ENCODE data around the gene PIPOX. TPM values are rescaled to one million over a fixed set of nuclear protein-coding genes. Genes with fewer than 3 reads are reported as not detected.

PIPOX gene
- total RNA-seq, 1 donor from 2014 or later: 3.8 TPM

DNA sequence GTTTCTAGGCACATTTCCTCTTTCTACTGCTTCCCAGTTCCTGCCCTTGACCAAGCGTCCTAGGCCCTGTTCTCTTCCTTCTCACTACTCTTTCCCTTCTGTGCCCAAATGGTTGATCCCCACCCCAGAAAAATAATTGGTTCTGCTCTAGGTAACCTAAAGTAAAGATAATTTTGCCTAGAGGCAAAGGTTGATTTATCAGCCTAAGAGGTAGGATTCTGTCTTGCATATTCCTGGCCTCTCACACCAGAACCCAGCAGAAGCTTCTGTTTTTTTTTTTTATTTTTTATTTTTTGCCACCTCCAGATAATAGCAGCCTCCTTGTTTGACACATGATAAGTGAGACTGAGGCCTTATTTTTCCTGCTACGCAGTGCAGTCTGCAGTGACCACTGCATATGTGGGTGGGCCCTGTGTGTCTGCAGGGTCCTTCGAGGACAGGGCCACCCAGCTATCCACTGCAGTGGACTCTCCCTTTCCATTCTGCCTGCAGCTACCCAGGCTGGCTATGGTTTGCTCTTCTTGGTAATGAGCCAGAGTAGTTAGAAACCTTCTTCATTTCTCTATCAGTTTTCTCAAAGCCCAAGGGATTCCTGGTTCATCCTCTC is 701 bp downstream of the PIPOX start:
- DNase-seq (ENCODE audit: extremely low spot score, unreplicated experiment): no peak
- Mint-ChIP-seq H3K36me3 (no peaks in the 10 kb centered on the region), H3K4me3 (peak overlapping the region; percentile 24), H3K27ac (no peak overlapping the region), H3K9me3 (no peaks in the 10 kb centered on the region), H3K27me3 (peaks cover 40% of the 10 kb centered on the region), H3K4me1 (ENCODE audit: unreplicated experiment) (peaks cover 40% of the 10 kb centered on the region)
- TF ChIP-seq, protein P1, sequence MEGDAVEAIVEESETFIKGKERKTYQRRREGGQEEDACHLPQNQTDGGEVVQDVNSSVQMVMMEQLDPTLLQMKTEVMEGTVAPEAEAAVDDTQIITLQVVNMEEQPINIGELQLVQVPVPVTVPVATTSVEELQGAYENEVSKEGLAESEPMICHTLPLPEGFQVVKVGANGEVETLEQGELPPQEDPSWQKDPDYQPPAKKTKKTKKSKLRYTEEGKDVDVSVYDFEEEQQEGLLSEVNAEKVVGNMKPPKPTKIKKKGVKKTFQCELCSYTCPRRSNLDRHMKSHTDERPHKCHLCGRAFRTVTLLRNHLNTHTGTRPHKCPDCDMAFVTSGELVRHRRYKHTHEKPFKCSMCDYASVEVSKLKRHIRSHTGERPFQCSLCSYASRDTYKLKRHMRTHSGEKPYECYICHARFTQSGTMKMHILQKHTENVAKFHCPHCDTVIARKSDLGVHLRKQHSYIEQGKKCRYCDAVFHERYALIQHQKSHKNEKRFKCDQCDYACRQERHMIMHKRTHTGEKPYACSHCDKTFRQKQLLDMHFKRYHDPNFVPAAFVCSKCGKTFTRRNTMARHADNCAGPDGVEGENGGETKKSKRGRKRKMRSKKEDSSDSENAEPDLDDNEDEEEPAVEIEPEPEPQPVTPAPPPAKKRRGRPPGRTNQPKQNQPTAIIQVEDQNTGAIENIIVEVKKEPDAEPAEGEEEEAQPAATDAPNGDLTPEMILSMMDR (conservative IDR thresholded peaks at IDR 0.05): no peak

- H3K27ac Mint-ChIP-seq: no peak overlapping the region
- no peaks in the 10 kb centered on the region for H3K9me3 Mint-ChIP-seq
- no peak for DNase-seq (ENCODE audit: extremely low spot score, unreplicated experiment)
- peaks cover 50% of the 10 kb centered on the region for H3K27me3 Mint-ChIP-seq
- H3K4me3 Mint-ChIP-seq: no peak overlapping the region
- peaks cover 54% of the 10 kb centered on the region for H3K4me1 Mint-ChIP-seq (ENCODE audit: unreplicated experiment)
- TF ChIP-seq, protein P1 (conservative IDR thresholded peaks at IDR 0.05): no peak
- no peaks in the 10 kb centered on the region for H3K36me3 Mint-ChIP-seq
These were observed 2.1 kb downstream of the PIPOX start for GRCh38 chr17:29045026-29045425.

DNA sequence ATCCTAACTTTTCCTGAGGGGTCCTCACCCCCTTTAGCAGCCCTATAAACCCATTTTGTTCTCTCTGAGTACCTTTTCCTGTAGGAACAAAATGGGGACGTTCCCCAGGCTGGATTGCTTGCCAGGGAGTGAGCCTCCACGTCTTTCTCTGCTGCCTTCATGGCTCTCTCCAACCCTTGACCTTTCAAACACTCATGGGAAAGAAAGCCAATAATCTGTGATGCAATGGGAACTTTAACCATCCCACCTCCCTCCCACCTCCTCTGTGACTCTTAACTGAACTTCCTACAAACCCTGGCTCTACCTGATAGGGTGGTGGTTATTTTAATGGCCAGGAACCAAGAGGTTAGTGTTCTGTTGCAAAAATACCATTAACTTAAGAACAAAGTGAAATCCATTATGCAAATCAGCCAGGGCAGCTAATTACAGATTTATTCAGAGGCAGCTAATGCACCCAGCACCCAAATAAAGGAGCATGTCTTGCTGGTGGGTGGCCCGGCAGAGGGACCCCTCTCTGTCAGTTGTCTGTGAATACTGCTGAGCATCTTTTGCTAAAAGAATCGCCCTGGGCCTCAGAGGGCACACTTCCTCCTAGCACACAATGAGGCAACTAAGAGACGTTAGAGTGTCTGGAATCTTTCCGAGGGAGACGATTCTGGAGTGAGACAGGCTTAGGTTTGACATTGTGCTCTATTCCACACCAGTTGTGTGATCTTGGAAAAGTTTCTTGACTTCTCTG is 3.0 kb downstream of the PIPOX start:
- H3K36me3 Mint-ChIP-seq: no peaks in the 10 kb centered on the region
- no peak overlapping the region for H3K27ac Mint-ChIP-seq
- H3K27me3 Mint-ChIP-seq: peaks cover 50% of the 10 kb centered on the region
- H3K9me3 Mint-ChIP-seq: no peaks in the 10 kb centered on the region
- H3K4me3 Mint-ChIP-seq: peak overlapping the region; percentile 37
- TF ChIP-seq, protein P1 (conservative IDR thresholded peaks at IDR 0.05): no peak
- H3K4me1 Mint-ChIP-seq (ENCODE audit: unreplicated experiment): peaks cover 56% of the 10 kb centered on the region
- no peak for DNase-seq (ENCODE audit: extremely low spot score, unreplicated experiment)

DNA sequence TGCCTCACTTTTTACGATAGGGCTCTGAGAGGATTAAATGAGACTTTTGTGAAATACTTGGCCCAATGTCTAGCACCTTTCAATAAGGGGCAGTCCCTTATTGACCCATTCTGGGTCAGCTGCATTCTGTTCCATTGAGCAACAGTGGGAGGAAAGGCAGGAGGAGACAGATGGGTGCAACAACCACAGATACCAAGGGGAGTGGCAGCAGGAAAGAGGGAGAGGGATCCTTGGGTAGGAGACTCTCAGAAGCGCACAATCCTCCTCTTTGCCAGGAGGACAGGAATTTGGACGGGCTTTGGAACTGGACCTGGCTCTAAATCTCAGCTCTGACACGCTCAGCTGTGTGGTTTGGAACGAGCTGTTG is 3.5 kb downstream of the PIPOX start:
- Mint-ChIP-seq H3K27ac (no peak overlapping the region), H3K9me3 (no peaks in the 10 kb centered on the region), H3K4me1 (ENCODE audit: unreplicated experiment) (peaks cover 56% of the 10 kb centered on the region), H3K27me3 (peaks cover 54% of the 10 kb centered on the region), H3K36me3 (no peaks in the 10 kb centered on the region), H3K4me3 (no peak overlapping the region)
- DNase-seq (ENCODE audit: extremely low spot score, unreplicated experiment): no peak
- TF ChIP-seq, protein P1 (conservative IDR thresholded peaks at IDR 0.05): no peak

GRCh38 chr17:29048440-29049368 is 5.8 kb downstream of the PIPOX start:
- peak overlapping the region; percentile 37 for H3K27ac Mint-ChIP-seq
- TF ChIP-seq, protein P1 (conservative IDR thresholded peaks at IDR 0.05): no peak
- H3K4me3 Mint-ChIP-seq: peak overlapping the region; percentile 64
- peak; percentile 73 for DNase-seq (ENCODE audit: extremely low spot score, unreplicated experiment)
- peaks cover 56% of the 10 kb centered on the region for H3K27me3 Mint-ChIP-seq
- H3K4me1 Mint-ChIP-seq (ENCODE audit: unreplicated experiment): peaks cover 38% of the 10 kb centered on the region
- H3K36me3 Mint-ChIP-seq: no peaks in the 10 kb centered on the region
- H3K9me3 Mint-ChIP-seq: no peaks in the 10 kb centered on the region
